Measurements from ENCODE around the gene ANKRD23.

GRCh38 chr2:96859099-96859649, 15.4 kb upstream of the ANKRD23 start:
- TF ChIP-seq EZH2 (IDR thresholded peaks at IDR 0.05; ENCODE audit: insufficient read depth, poor library complexity, severe bottlenecking) (no peak), EZH2phosphoT487 (IDR thresholded peaks at IDR 0.05; ENCODE audit: insufficient read depth, low read depth) (no peak)

Data from GM23248 (cell line).